ENCODE measurements around the gene C1orf226.

C1orf226 gene

GRCh38 chr1:162384601-162385279 lies 3.2 kb downstream of the C1orf226 start:
- no peak for DNase-seq (ENCODE audit: low read depth)

DNA sequence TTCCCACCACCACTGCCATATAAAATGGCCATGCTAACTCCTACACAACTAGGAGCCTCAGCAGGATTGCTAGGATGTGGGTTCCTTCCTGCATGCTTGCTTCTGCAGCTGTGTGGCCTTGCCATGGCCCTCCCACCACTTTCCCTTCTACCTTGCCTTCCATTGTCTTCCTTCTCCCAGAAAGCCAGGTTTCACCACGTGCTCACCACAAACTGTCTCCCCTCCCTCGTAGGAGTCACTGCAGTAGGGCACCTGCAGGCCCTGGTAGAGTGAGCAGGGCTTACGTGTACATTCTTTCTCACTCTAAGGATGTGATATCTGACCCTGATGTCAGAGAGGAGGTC lies 3.7 kb downstream of the C1orf226 start:
- DNase-seq (ENCODE audit: low read depth): no peak

- DNase-seq (ENCODE audit: low read depth): no peak
Observed at GRCh38 chr1:162385702-162386101, 4.2 kb downstream of the C1orf226 start.

DNA sequence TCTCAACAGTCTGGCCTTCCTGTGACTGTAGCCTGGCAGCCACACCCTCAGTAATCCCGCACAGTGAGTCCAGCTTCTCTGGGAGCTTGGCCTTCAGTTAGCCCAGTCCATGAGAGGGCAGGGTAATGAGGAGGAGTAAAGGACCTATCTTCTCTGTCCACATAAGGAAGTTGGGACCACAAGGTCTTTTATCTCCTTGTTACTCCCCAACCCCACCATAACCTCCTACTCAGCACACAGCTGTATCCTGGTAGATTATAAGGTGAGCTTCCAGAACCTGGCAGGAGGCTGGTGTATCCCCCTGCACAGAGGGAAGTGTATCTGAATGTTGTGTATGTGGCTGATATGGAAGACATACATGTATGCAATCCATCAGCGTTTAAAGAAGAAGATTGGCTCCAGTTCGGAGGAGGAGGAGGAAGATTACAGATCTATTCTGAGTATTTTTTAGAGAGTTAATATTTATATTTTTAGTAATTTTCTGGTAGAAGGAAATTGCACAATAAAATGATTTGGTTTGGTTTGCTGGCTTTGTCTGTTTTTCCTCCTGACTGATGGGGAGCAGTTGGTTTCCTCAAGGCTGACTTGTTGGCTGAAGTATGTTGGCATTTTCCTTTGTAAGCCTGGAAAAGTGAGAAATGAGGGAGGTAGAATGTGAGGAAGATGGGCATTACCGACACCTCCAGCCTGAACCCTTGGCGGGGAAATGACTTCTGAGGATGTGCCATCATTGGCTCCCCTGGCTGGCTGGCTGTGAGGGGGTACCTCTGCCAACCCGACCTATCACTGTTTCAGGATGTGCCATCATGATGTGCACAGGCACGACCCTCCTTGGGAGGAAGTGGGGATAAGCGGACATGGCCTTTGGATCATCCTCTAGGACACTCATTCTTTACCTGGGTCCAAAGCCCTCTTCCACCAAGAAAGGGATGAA lies 5.0 kb downstream of the C1orf226 start:
- DNase-seq (ENCODE audit: low read depth): no peak

- DNase-seq (ENCODE audit: low read depth): no peak
Observed at GRCh38 chr1:162387226-162388082, 5.9 kb downstream of the C1orf226 start.

GRCh38 chr1:162388083-162388594 lies 6.6 kb downstream of the C1orf226 start:
- DNase-seq (ENCODE audit: low read depth): no peak

DNA sequence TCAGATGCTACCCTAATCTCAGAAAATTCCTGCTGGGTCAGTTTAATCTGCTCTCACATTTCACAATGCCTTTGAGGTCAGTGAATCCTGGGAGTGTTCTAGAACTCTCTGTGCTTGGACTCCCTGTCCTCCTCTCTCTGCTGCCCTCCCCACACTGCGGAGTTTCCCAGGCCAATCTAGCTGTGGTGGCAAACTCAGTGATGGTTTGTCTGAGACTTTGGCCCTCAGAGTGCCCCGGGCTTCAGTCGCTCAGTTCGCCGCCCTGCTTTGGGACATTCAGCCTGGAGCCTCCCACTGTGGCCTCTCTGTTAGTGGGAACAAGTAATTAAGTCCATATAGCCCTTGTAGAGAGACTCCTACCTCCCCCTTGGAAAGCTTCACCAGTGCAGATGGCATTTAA lies 7.1 kb downstream of the C1orf226 start:
- DNase-seq (ENCODE audit: low read depth): no peak

DNA sequence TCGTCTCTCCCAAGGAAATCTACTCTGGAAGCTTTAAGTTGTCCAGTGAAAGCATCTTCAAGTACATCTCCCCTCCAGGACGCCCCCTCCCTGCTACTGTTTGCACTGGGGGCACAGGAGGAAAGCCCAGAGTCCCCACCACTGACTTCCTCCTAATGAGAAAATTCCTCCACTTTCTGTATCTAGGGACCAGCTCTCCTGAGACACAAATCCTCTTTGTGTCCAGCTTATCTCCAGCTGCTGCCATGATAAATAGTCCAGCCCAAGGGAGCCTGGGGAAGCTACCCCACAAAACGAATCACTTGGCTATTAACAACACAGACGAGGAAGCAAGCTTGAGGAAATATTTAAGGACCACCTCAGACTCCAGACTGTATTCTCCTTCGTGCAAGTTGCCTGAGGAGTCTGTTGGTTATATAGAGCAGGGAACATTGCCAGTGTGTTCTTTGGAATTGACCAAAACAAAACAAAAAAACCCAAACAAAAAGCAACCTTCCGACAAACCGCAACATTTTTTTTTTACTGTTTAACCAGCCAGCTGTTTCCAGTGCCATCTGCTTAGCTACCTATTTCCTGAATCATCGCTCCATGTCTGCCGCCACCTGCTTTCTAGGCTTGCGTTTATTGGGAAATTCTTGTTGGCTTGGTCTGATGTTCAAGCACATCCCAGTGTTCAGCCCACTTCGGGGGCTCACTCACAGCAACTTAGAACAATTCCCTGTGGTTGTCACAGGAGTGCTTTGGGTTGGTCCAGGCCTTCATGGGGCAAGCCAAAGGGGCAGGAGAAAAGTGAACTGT lies 7.7 kb downstream of the C1orf226 start:
- peak; percentile 54 for DNase-seq (ENCODE audit: low read depth)

DNA sequence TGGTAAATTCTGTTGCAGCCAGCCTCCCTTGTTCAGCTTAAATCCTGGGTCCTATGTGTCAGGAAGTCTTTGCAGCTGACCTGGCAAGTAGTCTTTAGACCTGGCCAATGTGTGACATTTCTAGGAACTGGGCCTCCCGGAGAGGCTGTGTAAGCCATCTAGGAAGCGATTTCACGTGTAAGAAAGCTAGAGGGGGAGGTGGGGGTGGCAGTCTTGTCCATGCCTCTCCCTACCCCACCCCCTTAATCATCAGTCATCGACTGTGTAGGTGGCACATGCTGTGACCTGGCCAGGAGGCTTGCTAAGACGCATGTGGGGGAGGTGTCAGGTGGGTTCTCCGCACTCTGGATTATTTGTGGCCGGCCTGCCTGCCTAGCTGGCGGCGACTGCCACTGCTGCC lies 8.4 kb downstream of the C1orf226 start:
- no peak for DNase-seq (ENCODE audit: low read depth)

- no peak for DNase-seq (ENCODE audit: low read depth)
Observed at GRCh38 chr1:162390396-162391185, 9.1 kb downstream of the C1orf226 start.

GRCh38 chr1:162391790-162392563 lies 10.4 kb downstream of the C1orf226 start:
- peak; percentile 68 for DNase-seq (ENCODE audit: low read depth)

DNA sequence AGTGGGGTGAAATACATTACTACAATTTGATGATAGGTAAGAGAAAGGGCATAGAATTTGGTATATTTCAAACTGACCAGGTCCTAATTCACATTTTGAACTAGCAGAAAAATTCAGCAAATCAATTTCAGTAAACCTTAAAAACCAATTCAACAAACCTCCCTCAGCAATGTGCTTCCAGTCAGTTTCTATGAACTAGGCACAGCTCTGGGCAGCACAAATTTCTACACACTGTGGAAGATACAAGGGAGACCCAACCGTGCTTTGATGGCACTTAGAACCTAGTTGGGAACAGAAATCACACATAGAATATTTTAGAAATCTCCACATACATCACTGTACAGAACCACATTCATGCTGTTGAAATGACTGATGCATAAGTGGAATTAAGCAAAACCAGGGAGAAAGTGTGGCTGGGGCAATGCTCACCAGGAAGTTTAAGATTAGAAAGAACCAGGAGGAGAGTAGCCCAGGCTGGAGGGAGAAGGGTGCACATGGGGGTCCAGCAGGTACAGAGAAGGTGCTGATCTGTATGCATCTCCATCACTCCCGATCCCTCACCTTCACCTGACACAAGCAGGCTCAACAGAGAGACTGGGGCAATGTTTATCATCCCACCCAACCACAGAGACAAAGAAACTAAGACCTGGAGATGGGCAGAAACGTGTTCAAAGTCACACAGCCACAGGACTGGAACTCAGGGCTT lies 14.8 kb downstream of the C1orf226 start:
- no peak for DNase-seq (ENCODE audit: low read depth)

- peak; percentile 41 for DNase-seq (ENCODE audit: low read depth)
Observed at GRCh38 chr1:162397039-162397448, 15.5 kb downstream of the C1orf226 start.

GRCh38 chr1:162397943-162398560 lies 16.5 kb downstream of the C1orf226 start:
- no peak for DNase-seq (ENCODE audit: low read depth)

GRCh38 chr1:162398999-162399580 lies 17.6 kb downstream of the C1orf226 start:
- no peak for DNase-seq (ENCODE audit: low read depth)

DNA sequence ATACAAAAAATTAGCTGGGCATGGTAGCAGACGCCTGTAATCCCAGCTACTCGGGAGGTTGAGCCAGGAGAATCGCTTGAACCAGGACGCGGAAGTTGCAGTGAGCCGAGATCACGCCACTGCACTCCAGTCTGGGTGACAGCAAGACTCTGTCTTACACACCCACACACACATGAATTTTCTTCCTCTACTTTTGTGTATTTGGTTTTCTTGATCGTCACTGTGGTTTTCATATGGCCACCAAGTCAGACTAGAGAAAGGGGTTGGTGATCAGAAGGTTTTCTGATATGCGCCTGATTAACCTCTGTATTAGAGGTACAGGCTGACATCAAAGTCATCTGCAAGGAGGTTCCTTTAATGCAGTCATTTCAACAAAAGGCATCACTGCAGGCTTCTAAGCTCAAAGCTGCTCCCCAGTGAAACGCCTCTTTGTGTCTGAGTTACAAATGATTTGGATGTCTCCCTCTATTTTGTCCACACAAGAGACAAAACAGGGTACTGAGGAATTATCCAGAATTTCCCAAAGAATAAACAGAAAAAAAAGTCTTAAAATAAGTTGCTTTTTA lies 19.3 kb downstream of the C1orf226 start:
- DNase-seq (ENCODE audit: low read depth): no peak

GRCh38 chr1:162404550-162405160 lies 23.1 kb downstream of the C1orf226 start:
- peak; percentile 86 for DNase-seq (ENCODE audit: low read depth)
